ENCODE measurements around the gene DDX54. TPM values are rescaled to one million over a fixed set of nuclear protein-coding genes. Genes with fewer than 3 reads are reported as not detected.

Gene DDX54
- total RNA-seq, 1 experiment from 2014 or later = 101 TPM

DNA sequence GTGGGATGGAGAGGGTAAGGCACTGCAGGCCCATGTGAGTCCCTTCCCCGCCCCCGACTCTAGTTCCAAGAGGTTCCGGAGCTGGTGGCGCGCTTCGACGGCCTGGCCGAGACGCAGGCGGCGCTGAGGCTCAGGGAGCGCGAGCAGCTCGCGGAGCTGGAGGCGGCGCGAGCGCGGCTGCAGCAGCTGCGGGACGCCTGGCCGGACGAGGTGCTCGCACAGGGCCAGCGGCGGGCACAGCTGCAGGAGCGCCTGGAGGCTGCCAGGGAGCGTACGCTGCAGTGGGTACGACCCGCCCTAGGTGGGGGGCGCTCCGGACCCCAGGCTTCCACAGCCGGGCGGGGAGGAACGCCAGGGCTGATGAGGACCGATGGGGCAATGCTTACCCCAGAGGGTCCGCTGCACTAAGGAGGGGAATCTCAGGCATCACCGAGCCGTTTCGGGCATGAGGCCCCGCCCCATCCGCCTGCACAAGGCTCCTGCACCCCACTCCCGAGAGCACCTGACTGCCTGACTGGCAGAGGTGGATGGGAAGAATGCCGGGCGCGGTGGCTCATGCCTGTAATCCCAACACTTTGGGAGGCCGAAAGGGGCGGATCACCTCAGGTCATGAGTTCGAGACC is 30.8 kb downstream of the DDX54 start:
- POLR2A ChIA-PET = no interaction called here
- CTCF ChIA-PET = no interaction called here
- peak; percentile 56 for ATAC-seq
- no peaks in the 10 kb centered on the region for H3K36me3 ChIP-seq (ENCODE audit: control insufficient read depth, insufficient read depth, low read length)
- H3K4me1 ChIP-seq (ENCODE audit: control insufficient read depth, insufficient read depth, low read length) = peaks cover 9% of the 10 kb centered on the region; the same call in 1 of the 2 replicates
- no peak for DNase-seq (ENCODE audit: low read depth, low spot score)
- no peaks in the 10 kb centered on the region for H3K27me3 ChIP-seq (ENCODE audit: control insufficient read depth, insufficient read depth, low read length)
- BruUV-seq (replicated peaks) = no TSS peak
- intact Hi-C loops (cut with micrococcal nuclease; ENCODE audit: unreplicated experiment) = loop anchor here (10.0 kb wide), 1 partner anchor 160 kb away; no protein-coding TSS in a partner anchor
- peak overlapping the region; percentile 32 to 44 for H3K4me3 ChIP-seq (ENCODE audit: low read depth in 2 of 2, low read length in 2 of 2)
- no peak for TF ChIP-seq POLR2AphosphoS5 (IDR thresholded peaks at IDR 0.05; ENCODE audit: low read depth, low read length)
- TF ChIP-seq SIN3A (IDR thresholded peaks at IDR 0.05; ENCODE audit: borderline replicate concordance, insufficient read depth, low read depth, low read length) = no peak
- TF ChIP-seq, protein P1, sequence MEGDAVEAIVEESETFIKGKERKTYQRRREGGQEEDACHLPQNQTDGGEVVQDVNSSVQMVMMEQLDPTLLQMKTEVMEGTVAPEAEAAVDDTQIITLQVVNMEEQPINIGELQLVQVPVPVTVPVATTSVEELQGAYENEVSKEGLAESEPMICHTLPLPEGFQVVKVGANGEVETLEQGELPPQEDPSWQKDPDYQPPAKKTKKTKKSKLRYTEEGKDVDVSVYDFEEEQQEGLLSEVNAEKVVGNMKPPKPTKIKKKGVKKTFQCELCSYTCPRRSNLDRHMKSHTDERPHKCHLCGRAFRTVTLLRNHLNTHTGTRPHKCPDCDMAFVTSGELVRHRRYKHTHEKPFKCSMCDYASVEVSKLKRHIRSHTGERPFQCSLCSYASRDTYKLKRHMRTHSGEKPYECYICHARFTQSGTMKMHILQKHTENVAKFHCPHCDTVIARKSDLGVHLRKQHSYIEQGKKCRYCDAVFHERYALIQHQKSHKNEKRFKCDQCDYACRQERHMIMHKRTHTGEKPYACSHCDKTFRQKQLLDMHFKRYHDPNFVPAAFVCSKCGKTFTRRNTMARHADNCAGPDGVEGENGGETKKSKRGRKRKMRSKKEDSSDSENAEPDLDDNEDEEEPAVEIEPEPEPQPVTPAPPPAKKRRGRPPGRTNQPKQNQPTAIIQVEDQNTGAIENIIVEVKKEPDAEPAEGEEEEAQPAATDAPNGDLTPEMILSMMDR (IDR thresholded peaks at IDR 0.05) = no peak
- TF ChIP-seq, protein P2, sequence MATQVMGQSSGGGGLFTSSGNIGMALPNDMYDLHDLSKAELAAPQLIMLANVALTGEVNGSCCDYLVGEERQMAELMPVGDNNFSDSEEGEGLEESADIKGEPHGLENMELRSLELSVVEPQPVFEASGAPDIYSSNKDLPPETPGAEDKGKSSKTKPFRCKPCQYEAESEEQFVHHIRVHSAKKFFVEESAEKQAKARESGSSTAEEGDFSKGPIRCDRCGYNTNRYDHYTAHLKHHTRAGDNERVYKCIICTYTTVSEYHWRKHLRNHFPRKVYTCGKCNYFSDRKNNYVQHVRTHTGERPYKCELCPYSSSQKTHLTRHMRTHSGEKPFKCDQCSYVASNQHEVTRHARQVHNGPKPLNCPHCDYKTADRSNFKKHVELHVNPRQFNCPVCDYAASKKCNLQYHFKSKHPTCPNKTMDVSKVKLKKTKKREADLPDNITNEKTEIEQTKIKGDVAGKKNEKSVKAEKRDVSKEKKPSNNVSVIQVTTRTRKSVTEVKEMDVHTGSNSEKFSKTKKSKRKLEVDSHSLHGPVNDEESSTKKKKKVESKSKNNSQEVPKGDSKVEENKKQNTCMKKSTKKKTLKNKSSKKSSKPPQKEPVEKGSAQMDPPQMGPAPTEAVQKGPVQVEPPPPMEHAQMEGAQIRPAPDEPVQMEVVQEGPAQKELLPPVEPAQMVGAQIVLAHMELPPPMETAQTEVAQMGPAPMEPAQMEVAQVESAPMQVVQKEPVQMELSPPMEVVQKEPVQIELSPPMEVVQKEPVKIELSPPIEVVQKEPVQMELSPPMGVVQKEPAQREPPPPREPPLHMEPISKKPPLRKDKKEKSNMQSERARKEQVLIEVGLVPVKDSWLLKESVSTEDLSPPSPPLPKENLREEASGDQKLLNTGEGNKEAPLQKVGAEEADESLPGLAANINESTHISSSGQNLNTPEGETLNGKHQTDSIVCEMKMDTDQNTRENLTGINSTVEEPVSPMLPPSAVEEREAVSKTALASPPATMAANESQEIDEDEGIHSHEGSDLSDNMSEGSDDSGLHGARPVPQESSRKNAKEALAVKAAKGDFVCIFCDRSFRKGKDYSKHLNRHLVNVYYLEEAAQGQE (IDR thresholded peaks at IDR 0.05; ENCODE audit: insufficient read depth in 1 of 2, low read depth in 2 of 2, low read length in 1 of 2) = no peak
- TF ChIP-seq TCF7L2 (IDR thresholded peaks at IDR 0.05; ENCODE audit: low read depth, low read length) = no peak
- H3K9me3 ChIP-seq (ENCODE audit: control insufficient read depth, insufficient read depth, low read depth, low read length) = no peaks in the 10 kb centered on the region
- in situ Hi-C loops (cut with HindIII; ENCODE audit: low pct_unique_long_range_greater_than_20kb, low sequenced_read_pairs) = loop anchor here (25.0 kb wide), 1 partner anchor 92 kb away; the partner anchor contains the start of gene DTX1
- no peak overlapping the region for H3K27ac ChIP-seq (ENCODE audit: low read length)

GRCh38 chr12:113152835-113153814 is 32.2 kb downstream of the DDX54 start:
- Histone ChIP-seq H3K9me3 (ENCODE audit: control insufficient read depth, insufficient read depth, low read depth, low read length) (no peaks in the 10 kb centered on the region), H3K4me3 (ENCODE audit: low read depth in 2 of 2, low read length in 2 of 2) (peak overlapping the region; percentile 45 to 60), H3K27ac (ENCODE audit: low read length) (no peak overlapping the region), H3K27me3 (ENCODE audit: control insufficient read depth, insufficient read depth, low read length) (no peaks in the 10 kb centered on the region), H3K4me1 (ENCODE audit: control insufficient read depth, insufficient read depth, low read length) (peaks cover 12% of the 10 kb centered on the region; the same call in 1 of the 2 replicates), H3K36me3 (ENCODE audit: control insufficient read depth, insufficient read depth, low read length) (no peaks in the 10 kb centered on the region)
- ChIA-PET CTCF (interaction anchor here (0.6 to 1.4 kb wide), 12 partner anchors 9 to 752 kb away, joined by 3 to 13 read pairs (median 4); partner anchors contain the start of gene RASAL1), POLR2A (no interaction called here)
- BruUV-seq (replicated peaks) = no TSS peak
- in situ Hi-C loops (cut with HindIII; ENCODE audit: low pct_unique_long_range_greater_than_20kb, low sequenced_read_pairs) = loop anchor here (25.0 kb wide), 1 partner anchor 91 kb away; the partner anchor contains the start of gene DTX1
- intact Hi-C loops (cut with micrococcal nuclease; ENCODE audit: unreplicated experiment) = loop anchor here (2.0 to 10.0 kb wide), 2 partner anchors 104 to 158 kb away; no protein-coding TSS in a partner anchor
- peak; percentile 47 for DNase-seq (ENCODE audit: low read depth, low spot score)
- TF ChIP-seq, protein P1 (IDR thresholded peaks at IDR 0.05) = peak; percentile 88
- TF ChIP-seq, protein P2 (IDR thresholded peaks at IDR 0.05; ENCODE audit: insufficient read depth in 1 of 2, low read depth in 2 of 2, low read length in 1 of 2) = no peak
- ATAC-seq = peak; percentile 92
